Activated naive CD8-positive, alpha-beta T cell (primary cell): Measurements from ENCODE around the gene SPEG.

Experiments used
- H3K27ac Mint-ChIP-seq: one replicate; pipeline ENCODE4 v1.8.0; 2021; ENCODE audit warnings: mixed read lengths
- H3K27me3 Mint-ChIP-seq: one replicate; pipeline ENCODE4 v1.8.0; 2021; ENCODE audit warnings: mixed read lengths
- H3K36me3 Mint-ChIP-seq: one replicate; pipeline ENCODE4 v1.8.0; 2021; ENCODE audit warnings: mixed read lengths
- H3K4me1 Mint-ChIP-seq: one replicate; pipeline ENCODE4 v1.8.0; 2021; ENCODE audit warnings: low read depth, mixed read lengths
- H3K4me3 Mint-ChIP-seq: one replicate; pipeline ENCODE4 v1.8.0; 2021; ENCODE audit warnings: mild to moderate bottlenecking, mixed read lengths
- H3K9me3 Mint-ChIP-seq: one replicate; pipeline ENCODE4 v1.8.0; 2021; ENCODE audit warnings: low read depth, mixed read lengths

Gene SPEG

DNA sequence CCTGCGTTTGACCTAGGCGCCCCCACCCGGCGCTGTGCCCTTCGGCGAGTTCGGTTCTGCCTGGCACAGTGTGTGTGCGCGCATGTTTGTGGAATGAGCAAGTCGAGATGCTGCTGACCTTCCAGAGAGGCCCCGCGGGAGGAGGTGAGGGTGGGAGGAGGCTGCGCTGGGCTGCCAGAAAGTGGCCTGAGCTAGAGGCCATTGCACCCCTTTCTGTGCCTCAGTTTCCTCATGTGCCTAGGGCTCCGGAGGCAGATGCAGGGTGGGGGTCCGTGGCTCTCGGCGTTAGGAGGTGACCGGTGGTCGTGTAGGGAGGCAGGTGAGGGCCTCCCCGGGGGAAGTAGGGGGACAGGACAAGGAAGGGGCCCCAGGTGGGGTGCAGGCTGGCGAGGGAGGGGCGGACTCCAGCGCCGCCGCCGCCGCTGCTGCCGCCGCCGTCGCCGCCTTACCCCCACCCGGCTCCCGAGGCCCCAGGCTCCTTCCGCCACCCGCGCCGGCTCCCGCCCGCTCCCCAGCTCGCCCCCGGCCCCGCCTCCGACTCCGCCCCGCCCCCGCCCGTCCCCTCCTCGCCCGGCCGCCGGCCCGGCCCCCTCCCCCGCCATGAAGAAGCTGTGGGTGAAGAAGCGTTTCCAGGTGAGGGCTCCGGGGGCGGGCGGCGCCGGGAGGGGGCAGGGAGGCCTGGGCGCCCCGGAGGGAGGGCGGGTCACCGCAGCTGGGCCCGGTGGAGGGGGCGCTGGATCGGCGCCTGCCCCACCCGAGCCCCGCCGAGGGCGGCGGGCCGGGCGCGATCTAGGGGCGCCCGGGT lies 7.0 kb downstream of the SPEG start:
- Mint-ChIP-seq H3K36me3 (no peaks in the 10 kb centered on the region), H3K9me3 (no peaks in the 10 kb centered on the region), H3K4me1 (peaks cover 25% of the 10 kb centered on the region), H3K4me3 (peak overlapping the region; percentile 85), H3K27ac (no peak overlapping the region), H3K27me3 (no peaks in the 10 kb centered on the region)

DNA sequence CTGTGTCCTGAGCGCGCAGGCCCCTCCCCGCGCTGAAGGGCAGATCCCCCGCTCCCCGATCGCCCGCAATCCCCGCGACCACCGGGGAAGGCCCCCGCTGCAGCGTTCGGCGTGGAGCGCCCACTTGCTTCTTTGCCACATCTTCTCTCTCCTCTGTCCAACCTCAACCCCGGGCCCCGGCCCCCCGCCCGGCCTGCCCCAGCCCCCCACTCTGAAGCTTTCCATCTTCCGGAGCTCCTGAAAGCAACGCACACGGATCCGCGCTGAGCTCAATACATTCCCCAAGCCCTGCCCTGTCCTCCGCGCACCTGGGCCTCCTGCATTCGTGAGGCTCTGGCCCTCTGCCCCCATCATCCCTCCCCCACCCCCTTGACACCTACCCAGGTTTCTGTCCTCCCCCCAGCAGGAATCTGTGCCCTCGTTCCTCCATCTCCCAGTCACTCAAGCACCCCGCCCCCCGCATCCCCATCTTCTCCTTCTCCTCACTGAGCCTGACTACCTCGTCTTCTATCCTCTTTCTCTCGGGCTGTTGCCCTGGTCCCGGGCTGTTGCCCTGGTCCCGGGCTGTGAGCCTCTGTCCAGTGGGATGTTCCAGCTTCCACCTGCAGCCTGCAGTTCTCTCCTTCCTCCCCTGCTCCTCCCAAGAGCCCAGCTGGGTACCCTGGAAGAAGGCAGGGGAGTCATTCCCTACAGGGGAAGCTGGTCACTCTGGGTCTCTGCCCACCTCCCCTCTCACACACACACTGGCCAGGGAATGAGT lies 7.8 kb downstream of the SPEG start:
- peak overlapping the region; percentile 58 for H3K27ac Mint-ChIP-seq

DNA sequence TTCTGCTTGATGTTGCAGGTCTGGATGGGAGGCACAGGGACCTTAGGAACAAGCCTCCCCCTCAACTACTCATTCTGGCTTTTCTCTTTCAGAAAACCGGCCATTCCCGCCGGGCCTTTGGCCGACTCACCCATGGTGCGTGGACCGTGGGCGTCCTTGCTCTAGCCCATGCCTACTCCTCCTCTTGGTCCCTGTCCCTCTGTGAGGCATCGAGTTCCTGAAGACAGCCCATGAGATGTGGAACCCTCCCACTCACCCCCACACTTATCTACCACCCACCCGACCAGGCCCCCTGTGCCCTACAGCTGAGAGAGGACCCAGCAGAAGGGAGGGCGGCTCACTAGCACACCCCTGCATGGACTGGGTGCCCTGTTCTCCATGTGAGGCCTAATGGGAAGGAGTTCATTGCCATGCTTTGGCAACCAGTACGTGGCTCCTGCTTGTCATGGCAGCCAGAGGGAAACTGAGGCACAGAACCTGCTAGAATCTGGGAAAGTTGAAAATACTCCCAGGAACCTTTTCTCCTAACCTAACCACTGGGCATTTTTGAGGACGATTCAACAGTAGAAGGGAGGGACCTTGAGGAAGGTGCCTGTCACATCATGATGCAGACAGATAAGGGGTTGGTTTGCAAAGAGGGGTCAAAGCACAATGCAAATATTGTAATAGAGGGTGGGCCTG lies 8.5 kb downstream of the SPEG start:
- Mint-ChIP-seq H3K27ac (no peak overlapping the region), H3K27me3 (no peaks in the 10 kb centered on the region)

More for the DNA sequence above, 7.8 kb downstream of the SPEG start:
- H3K9me3 Mint-ChIP-seq: no peaks in the 10 kb centered on the region
- no peaks in the 10 kb centered on the region for H3K27me3 Mint-ChIP-seq
- H3K4me1 Mint-ChIP-seq: peaks cover 25% of the 10 kb centered on the region
- H3K4me3 Mint-ChIP-seq: peak overlapping the region; percentile 78
- H3K36me3 Mint-ChIP-seq: no peaks in the 10 kb centered on the region

DNA sequence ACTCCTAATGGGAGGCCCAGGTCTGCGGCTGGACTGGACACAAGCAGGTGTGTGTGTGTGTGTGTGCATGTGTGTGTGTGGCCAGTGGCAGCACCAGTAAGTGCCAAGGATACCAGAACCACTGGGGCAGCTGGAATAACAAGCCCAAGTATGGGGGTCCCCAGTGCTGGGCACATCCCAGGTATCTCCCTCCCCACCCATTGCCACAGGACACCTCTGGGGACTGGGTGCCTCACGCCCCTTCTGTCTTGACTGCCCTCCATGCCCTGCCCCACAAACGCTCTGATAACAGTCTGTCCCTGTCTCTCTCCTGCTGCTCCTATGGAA lies 9.0 kb downstream of the SPEG start:
- Mint-ChIP-seq H3K36me3 (no peaks in the 10 kb centered on the region), H3K9me3 (no peaks in the 10 kb centered on the region), H3K27me3 (no peaks in the 10 kb centered on the region), H3K4me3 (no peak overlapping the region), H3K27ac (no peak overlapping the region), H3K4me1 (peaks cover 25% of the 10 kb centered on the region)

More for the DNA sequence above, 8.5 kb downstream of the SPEG start:
- no peaks in the 10 kb centered on the region for H3K36me3 Mint-ChIP-seq
- H3K4me3 Mint-ChIP-seq: peak overlapping the region; percentile 78
- peaks cover 25% of the 10 kb centered on the region for H3K4me1 Mint-ChIP-seq
- no peaks in the 10 kb centered on the region for H3K9me3 Mint-ChIP-seq

DNA sequence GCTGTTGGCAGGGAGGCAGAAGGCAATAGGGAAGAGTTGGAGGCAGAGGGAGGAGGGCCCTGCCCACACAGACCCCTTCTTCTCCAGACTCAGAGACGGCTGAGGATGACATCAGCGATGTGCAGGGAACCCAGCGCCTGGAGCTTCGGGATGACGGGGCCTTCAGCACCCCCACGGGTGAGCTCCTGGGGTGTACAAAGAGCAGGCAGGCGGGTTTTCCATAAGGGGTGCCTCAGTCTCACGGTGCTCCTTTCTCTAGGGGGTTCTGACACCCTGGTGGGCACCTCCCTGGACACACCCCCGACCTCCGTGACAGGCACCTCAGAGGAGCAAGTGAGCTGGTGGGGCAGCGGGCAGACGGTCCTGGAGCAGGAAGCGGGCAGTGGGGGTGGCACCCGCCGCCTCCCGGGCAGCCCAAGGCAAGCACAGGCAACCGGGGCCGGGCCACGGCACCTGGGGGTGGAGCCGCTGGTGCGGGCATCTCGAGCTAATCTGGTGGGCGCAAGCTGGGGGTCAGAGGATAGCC lies 10.0 kb downstream of the SPEG start:
- no peak overlapping the region for H3K27ac Mint-ChIP-seq
- H3K9me3 Mint-ChIP-seq: no peaks in the 10 kb centered on the region
- H3K36me3 Mint-ChIP-seq: no peaks in the 10 kb centered on the region
- H3K4me1 Mint-ChIP-seq: peaks cover 27% of the 10 kb centered on the region
- no peak overlapping the region for H3K4me3 Mint-ChIP-seq
- peaks cover under 1% of the 10 kb centered on the region for H3K27me3 Mint-ChIP-seq

DNA sequence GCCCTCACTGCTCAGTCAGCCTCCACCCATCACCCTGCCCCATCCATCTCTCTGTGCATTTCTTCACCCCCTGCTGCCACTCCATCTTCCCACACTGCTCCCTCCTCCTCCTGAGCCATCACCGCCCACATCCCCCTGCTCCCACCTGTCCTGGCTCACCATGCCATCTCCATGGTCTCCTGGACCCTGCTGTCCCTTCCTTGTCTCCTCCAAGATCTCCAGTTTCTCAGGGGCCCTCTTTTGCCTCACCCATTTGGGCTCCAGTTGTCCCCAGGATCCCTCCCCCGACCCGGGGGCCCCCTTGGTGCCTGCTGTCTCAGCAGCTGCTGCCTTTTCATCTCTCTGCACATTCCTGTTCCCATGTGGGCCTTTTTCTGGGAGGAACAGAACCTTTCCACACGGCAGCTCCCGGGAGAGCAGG lies 10.6 kb downstream of the SPEG start:
- Mint-ChIP-seq H3K27ac (no peak overlapping the region), H3K4me1 (peaks cover 31% of the 10 kb centered on the region), H3K27me3 (peaks cover 4% of the 10 kb centered on the region), H3K9me3 (no peaks in the 10 kb centered on the region), H3K4me3 (no peak overlapping the region), H3K36me3 (no peaks in the 10 kb centered on the region)

DNA sequence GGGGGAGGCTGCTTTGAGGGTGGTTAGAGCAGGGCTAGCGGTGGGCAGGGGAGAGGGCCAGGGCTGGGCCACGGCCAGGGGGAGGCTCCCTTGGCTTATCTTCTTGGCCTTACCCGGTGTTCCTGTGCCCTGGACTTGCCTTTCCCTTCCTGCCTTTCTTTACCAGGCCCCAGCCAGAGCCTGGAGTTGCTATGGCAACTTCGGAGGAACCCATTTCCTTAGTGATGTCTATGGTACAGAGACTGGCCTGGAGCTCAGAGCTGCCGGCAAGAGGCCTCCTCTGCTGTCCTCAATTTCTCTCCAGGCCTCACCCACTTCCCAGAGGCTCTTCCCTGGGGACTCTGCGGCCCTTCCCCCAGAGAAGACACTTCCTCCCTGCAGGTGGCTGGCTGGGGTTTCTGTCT lies 11.5 kb downstream of the SPEG start:
- H3K4me3 Mint-ChIP-seq: no peak overlapping the region
- H3K27me3 Mint-ChIP-seq: peaks cover 4% of the 10 kb centered on the region
- H3K9me3 Mint-ChIP-seq: no peaks in the 10 kb centered on the region
- H3K4me1 Mint-ChIP-seq: peaks cover 32% of the 10 kb centered on the region
- no peaks in the 10 kb centered on the region for H3K36me3 Mint-ChIP-seq
- no peak overlapping the region for H3K27ac Mint-ChIP-seq

DNA sequence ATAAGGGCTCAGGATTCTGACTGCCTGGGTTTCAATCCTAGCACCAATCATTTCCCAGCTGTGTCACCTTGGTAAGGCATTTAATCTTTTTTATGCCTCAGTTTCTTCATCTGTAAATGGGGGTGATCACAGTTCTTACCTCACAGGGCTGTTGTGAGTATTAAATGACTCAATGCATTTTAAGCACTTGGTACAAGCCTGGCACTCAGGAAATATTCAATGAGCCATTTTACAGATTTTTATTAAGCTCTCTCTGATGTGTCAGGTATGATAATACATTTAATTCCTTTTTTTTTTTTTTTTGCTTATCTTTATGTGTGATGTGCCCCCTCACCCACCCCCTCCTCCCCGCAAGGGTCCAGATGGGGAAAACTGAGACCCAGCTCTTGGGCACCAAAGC lies 12.0 kb downstream of the SPEG start:
- Mint-ChIP-seq H3K27ac (no peak overlapping the region), H3K9me3 (no peaks in the 10 kb centered on the region), H3K36me3 (no peaks in the 10 kb centered on the region), H3K4me3 (no peak overlapping the region), H3K27me3 (peaks cover 4% of the 10 kb centered on the region), H3K4me1 (peaks cover 30% of the 10 kb centered on the region)

DNA sequence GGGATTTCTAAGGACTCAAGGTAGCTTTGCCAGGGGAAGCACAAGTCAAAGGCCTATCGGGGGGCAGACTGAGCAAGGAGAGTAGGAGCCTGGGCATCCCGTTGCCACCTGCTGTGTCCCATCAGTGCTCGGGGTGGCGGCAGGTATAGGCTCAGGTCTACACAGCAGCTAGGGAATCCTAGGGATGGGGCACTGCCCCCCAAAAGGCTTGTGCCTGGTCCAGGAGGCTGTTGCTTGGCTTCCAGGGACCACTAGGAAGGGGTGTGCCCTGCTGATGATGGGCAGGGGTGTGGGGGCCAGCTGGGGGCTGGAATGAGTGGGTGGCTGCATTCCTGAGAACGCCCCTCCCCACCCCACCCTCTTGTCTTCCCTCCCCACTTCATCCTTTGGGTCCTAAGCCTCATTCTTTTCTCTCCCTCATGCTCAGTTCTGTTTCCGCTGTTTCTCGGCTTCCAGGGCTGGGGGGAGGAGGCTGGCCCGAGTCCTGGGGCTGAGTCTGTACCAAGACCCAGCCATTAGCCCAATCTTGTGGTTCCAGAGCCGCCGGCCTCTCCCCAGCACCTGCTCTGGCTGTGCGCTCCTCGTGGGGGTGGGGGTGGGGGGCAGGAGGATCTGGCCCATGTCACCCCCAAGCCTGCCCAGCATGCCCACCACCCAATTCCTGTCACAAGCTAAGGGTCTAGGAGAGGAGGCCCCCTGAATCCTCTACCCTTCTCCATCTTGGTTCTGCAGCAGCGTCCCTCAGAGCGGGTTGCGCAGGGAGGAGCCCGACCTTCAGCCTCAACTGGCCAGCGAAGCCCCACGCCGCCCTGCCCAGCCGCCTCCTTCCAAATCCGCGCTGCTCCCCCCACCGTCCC lies 12.8 kb downstream of the SPEG start:
- H3K4me1 Mint-ChIP-seq: peaks cover 36% of the 10 kb centered on the region
- no peak overlapping the region for H3K27ac Mint-ChIP-seq
- peaks cover 4% of the 10 kb centered on the region for H3K27me3 Mint-ChIP-seq
- H3K36me3 Mint-ChIP-seq: no peaks in the 10 kb centered on the region
- H3K4me3 Mint-ChIP-seq: no peak overlapping the region
- no peaks in the 10 kb centered on the region for H3K9me3 Mint-ChIP-seq

DNA sequence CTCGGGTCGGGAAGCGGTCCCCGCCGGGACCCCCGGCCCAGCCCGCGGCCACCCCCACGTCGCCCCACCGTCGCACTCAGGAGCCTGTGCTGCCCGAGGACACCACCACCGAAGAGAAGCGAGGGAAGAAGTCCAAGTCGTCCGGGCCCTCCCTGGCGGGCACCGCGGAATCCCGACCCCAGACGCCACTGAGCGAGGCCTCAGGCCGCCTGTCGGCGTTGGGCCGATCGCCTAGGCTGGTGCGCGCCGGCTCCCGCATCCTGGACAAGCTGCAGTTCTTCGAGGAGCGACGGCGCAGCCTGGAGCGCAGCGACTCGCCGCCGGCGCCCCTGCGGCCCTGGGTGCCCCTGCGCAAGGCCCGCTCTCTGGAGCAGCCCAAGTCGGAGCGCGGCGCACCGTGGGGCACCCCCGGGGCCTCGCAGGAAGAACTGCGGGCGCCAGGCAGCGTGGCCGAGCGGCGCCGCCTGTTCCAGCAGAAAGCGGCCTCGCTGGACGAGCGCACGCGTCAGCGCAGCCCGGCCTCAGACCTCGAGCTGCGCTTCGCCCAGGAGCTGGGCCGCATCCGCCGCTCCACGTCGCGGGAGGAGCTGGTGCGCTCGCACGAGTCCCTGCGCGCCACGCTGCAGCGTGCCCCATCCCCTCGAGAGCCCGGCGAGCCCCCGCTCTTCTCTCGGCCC lies 13.6 kb downstream of the SPEG start:
- Mint-ChIP-seq H3K9me3 (no peaks in the 10 kb centered on the region), H3K27me3 (peaks cover 4% of the 10 kb centered on the region), H3K4me1 (peaks cover 38% of the 10 kb centered on the region), H3K4me3 (peak overlapping the region; percentile 10), H3K27ac (no peak overlapping the region), H3K36me3 (no peaks in the 10 kb centered on the region)

DNA sequence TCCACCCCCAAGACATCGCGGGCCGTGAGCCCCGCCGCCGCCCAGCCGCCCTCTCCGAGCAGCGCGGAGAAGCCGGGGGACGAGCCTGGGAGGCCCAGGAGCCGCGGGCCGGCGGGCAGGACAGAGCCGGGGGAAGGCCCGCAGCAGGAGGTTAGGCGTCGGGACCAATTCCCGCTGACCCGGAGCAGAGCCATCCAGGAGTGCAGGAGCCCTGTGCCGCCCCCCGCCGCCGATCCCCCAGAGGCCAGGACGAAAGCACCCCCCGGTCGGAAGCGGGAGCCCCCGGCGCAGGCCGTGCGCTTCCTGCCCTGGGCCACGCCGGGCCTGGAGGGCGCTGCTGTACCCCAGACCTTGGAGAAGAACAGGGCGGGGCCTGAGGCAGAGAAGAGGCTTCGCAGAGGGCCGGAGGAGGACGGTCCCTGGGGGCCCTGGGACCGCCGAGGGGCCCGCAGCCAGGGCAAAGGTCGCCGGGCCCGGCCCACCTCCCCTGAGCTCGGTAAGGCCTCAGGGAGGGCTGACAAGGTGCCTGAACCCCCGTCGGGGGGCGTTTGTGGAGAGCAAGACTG lies 14.2 kb downstream of the SPEG start:
- H3K36me3 Mint-ChIP-seq: no peaks in the 10 kb centered on the region
- peaks cover 4% of the 10 kb centered on the region for H3K27me3 Mint-ChIP-seq
- peak overlapping the region; percentile 51 for H3K4me3 Mint-ChIP-seq

DNA sequence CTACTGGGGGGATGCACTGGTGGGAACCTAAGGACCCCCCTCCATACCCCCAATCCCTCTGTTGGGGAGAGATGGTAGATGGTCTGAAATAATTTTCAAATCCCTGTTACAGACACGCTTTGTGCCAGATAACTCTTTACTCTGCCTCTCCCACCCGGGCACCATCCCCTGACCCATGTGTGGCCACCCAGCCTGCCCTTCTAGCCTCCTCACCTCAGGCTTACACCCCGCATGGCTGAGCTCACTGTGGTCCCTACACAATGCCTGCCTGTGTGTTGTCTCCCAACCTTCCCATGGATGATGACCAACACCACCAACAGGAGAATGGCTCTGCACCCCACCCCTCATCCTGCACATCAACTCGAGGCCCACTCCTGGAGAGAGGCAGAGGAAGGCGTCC lies 15.0 kb downstream of the SPEG start:
- Mint-ChIP-seq H3K4me1 (peaks cover 38% of the 10 kb centered on the region), H3K27me3 (peaks cover 4% of the 10 kb centered on the region), H3K4me3 (peak overlapping the region; percentile 64), H3K36me3 (no peaks in the 10 kb centered on the region), H3K27ac (peak overlapping the region; percentile 68), H3K9me3 (no peaks in the 10 kb centered on the region)

More for the DNA sequence above, 14.2 kb downstream of the SPEG start:
- H3K4me1 Mint-ChIP-seq: peaks cover 38% of the 10 kb centered on the region
- H3K27ac Mint-ChIP-seq: no peak overlapping the region
- H3K9me3 Mint-ChIP-seq: no peaks in the 10 kb centered on the region

DNA sequence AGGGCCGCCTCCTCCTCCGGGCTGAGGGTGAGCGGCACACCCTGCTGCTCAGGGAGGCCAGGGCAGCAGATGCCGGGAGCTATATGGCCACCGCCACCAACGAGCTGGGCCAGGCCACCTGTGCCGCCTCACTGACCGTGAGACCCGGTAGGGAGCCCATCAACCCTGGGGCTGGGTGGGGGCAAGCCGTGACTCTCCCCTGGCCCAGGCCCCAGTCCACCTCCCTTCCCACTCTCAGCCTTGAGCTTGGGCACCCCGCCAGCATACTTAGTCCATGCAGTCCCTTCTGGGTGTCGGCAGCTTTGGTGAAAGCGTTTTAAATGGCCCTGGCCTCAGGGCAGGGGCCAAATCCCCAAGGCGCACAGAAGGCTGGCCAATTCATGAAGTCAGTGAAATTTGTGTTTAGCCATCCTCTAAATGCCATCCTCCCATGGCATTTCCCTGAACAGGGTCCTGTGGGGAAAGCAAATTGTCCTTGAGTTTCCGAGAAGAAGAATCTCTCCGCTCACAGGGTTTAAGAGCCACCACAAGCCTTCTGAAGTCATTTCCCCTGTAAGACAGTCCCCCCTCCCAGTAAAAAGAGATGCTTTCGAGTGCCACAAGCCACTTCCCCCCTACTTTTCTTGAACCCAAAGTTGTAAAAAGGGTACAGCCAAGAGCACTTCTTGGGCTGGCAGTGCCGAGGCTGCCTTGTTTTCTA lies 17.2 kb downstream of the SPEG start:
- Mint-ChIP-seq H3K4me1 (peaks cover 37% of the 10 kb centered on the region), H3K27me3 (peaks cover 4% of the 10 kb centered on the region), H3K4me3 (peak overlapping the region; percentile 20), H3K9me3 (no peaks in the 10 kb centered on the region), H3K36me3 (no peaks in the 10 kb centered on the region), H3K27ac (no peak overlapping the region)
